OCI-LY3 (cell line): ENCODE data around the gene KCNN3.

ENCODE experiments used
- H2AFZ ChIP-seq: fragments of 200-600, 300-600 bp; shearing (Covaris generic); 2 replicates; pipeline ENCODE4 v1.6.0; 2014; ENCODE audit warnings: antibody characterized with exemption, low read depth, low read length
- H3K27ac ChIP-seq: fragments of 200-600, 300-600 bp; sonication (generic); 2 replicates; pipeline ENCODE4 v1.5.1; 2014; ENCODE audit warnings: mild to moderate bottlenecking, low read length, moderate library complexity, mixed read lengths
- H3K27me3 ChIP-seq: fragments of 200-600, 300-600 bp; sonication (generic); 2 replicates; pipeline ENCODE4 v1.6.1; 2014; ENCODE audit warnings: low read depth, low read length, mixed read lengths
- H3K36me3 ChIP-seq: fragments of 200-600, 300-600 bp; sonication (generic); replicated peaks from 2 replicates; pipeline ENCODE3; 2014; ENCODE audit warnings: low read depth, low read length, mixed read lengths
- H3K4me1 ChIP-seq: fragments of 300-600, 200-600 bp; sonication (generic); 2 replicates; pipeline ENCODE4 v1.6.1; 2014; ENCODE audit warnings: low read length, mixed read lengths
- H3K4me2 ChIP-seq: fragments of 200-600, 300-600 bp; sonication (generic); 2 replicates; pipeline ENCODE4 v1.6.1; 2014; ENCODE audit warnings: low read length, mixed read lengths
- H3K4me3 ChIP-seq: fragments of 300-600, 200-600 bp; sonication (generic); 2 replicates; pipeline ENCODE4 v1.5.1; 2014; ENCODE audit warnings: antibody characterized with exemption, mild to moderate bottlenecking, low read length, moderate library complexity
- H3K79me2 ChIP-seq: fragments of 300-600, 200-600 bp; shearing (Covaris generic); 2 replicates; pipeline ENCODE4 v1.6.1; 2014; ENCODE audit warnings: mild to moderate bottlenecking, low read length, mixed read lengths
- H3K9ac ChIP-seq: fragments of 300-600, 200-600 bp; shearing (Covaris generic); 2 replicates; pipeline ENCODE4 v1.6.0; 2014; ENCODE audit warnings: mild to moderate bottlenecking, low read length, moderate library complexity
- H3K9me3 ChIP-seq: fragments of 200-600, 300-600 bp; shearing (Covaris generic); 2 replicates; pipeline ENCODE4 v1.6.1; 2014; ENCODE audit warnings: low read length, mixed read lengths; ENCODE audit not compliant: insufficient read depth
- H4K20me1 ChIP-seq: fragments of 200-600, 300-600 bp; sonication (generic); 2 replicates; pipeline ENCODE4 v1.6.1; 2016; ENCODE audit warnings: low read length, mixed read lengths; ENCODE audit not compliant: insufficient read depth
- EZH2phosphoT487 ChIP-seq: fragments of 200-600 bp; shearing (Covaris generic); IDR thresholded peaks from 2 replicates; pipeline ENCODE4 v1.6.1; 2018; ENCODE audit warnings: antibody characterized with exemption, mixed run types, low read depth
- TF ChIP-seq, protein P1 (sequence below): fragments of 200-600, 300-600 bp; sonication (generic); IDR thresholded peaks from 2 replicates; pipeline ENCODE4 v1.5.1; 2014; ENCODE audit warnings: antibody characterized with exemption, low read length, low read depth

KCNN3 gene

DNA sequence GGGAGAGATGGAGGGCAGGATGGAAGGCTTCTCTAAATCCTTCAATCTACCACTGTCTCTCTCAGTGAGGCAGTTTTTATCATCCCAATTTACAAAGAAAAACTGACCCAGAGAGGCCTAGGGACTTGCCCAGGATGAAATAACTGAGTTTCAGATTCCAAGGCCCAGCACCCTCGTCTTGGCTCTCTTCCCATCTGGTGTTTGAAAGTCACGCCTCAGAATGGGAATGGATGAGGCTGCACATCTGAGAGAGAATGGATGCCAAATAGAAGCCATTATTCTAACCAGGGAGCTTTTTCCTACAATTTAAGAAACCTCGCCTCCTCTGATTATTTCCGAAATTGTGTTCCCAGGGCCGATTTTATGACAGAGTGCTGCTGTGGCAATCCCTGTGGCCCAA, 10.6 kb upstream of the KCNN3 start:
- no peaks in the 10 kb centered on the region for H3K36me3 ChIP-seq
- H3K27ac ChIP-seq: no peak overlapping the region
- H3K4me2 ChIP-seq: no peak overlapping the region
- H3K9ac ChIP-seq: no peak overlapping the region
- H3K4me1 ChIP-seq: peaks cover 2% of the 10 kb centered on the region; the same call in 1 of the 2 replicates
- no peaks in the 10 kb centered on the region for H4K20me1 ChIP-seq
- no peaks in the 10 kb centered on the region for H3K79me2 ChIP-seq
- H3K9me3 ChIP-seq: no peaks in the 10 kb centered on the region
- H3K27me3 ChIP-seq: no peaks in the 10 kb centered on the region
- TF ChIP-seq, protein P1, sequence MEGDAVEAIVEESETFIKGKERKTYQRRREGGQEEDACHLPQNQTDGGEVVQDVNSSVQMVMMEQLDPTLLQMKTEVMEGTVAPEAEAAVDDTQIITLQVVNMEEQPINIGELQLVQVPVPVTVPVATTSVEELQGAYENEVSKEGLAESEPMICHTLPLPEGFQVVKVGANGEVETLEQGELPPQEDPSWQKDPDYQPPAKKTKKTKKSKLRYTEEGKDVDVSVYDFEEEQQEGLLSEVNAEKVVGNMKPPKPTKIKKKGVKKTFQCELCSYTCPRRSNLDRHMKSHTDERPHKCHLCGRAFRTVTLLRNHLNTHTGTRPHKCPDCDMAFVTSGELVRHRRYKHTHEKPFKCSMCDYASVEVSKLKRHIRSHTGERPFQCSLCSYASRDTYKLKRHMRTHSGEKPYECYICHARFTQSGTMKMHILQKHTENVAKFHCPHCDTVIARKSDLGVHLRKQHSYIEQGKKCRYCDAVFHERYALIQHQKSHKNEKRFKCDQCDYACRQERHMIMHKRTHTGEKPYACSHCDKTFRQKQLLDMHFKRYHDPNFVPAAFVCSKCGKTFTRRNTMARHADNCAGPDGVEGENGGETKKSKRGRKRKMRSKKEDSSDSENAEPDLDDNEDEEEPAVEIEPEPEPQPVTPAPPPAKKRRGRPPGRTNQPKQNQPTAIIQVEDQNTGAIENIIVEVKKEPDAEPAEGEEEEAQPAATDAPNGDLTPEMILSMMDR: no peak
- no peak for TF ChIP-seq EZH2phosphoT487
- H2AFZ ChIP-seq: no peak overlapping the region
- H3K4me3 ChIP-seq: no peak overlapping the region

GRCh38 chr1:154879038-154879421, 8.9 kb upstream of the KCNN3 start:
- Histone ChIP-seq H2AFZ (no peak overlapping the region), H3K36me3 (no peaks in the 10 kb centered on the region), H3K4me1 (peaks cover 15% of the 10 kb centered on the region), H3K27me3 (no peaks in the 10 kb centered on the region), H3K9ac (no peak overlapping the region), H3K4me3 (no peak overlapping the region), H3K79me2 (no peaks in the 10 kb centered on the region), H3K27ac (no peak overlapping the region), H3K9me3 (no peaks in the 10 kb centered on the region), H4K20me1 (no peaks in the 10 kb centered on the region), H3K4me2 (no peak overlapping the region)
- no peak for TF ChIP-seq EZH2phosphoT487
- TF ChIP-seq, protein P1: no peak

DNA sequence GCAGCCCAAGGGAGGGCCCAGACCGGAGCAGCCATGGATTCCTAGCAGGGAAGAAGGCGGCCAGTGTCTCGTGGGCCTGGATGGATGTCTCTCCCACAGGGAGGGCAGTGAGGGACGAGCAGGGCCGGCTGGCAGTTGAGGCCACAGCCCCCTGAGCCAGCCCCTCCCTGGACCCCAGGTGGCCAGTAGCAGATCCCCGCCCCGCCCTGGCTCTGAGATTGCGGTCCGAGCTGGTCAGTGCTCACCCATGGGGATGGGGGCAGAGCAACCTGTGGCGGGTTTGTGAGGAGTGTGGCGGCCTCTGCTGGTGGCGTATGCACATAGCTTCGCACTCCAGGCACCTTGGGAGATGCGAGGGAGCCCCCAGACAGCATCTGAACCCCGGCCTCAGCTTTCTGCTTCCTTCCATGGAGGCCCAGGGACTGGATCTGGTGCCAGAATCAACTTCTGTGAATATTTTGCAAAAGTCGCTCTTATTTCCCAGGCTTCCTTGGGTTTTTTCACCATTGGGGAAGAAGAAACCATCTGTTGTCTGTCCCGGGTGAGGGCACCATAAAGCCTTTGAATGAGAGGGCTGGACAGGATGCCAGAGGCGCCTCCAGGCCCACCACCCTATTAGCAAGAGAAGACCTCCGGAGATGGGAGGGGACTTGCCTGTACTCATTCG, 8.4 kb upstream of the KCNN3 start:
- H4K20me1 ChIP-seq: no peaks in the 10 kb centered on the region
- H2AFZ ChIP-seq: no peak overlapping the region
- no peaks in the 10 kb centered on the region for H3K36me3 ChIP-seq
- H3K9me3 ChIP-seq: no peaks in the 10 kb centered on the region
- H3K27ac ChIP-seq: no peak overlapping the region
- no peak overlapping the region for H3K4me3 ChIP-seq
- peaks cover 21% of the 10 kb centered on the region for H3K4me1 ChIP-seq
- H3K9ac ChIP-seq: no peak overlapping the region
- no peaks in the 10 kb centered on the region for H3K27me3 ChIP-seq
- no peaks in the 10 kb centered on the region for H3K79me2 ChIP-seq
- H3K4me2 ChIP-seq: peak overlapping the region; percentile 39
- TF ChIP-seq, protein P1: peak; percentile 96
- no peak for TF ChIP-seq EZH2phosphoT487

- Histone ChIP-seq H3K27me3 (no peaks in the 10 kb centered on the region), H3K36me3 (no peaks in the 10 kb centered on the region), H4K20me1 (no peaks in the 10 kb centered on the region), H3K79me2 (no peaks in the 10 kb centered on the region), H2AFZ (no peak overlapping the region), H3K4me1 (peaks cover 29% of the 10 kb centered on the region), H3K4me3 (no peak overlapping the region), H3K4me2 (no peak overlapping the region), H3K9me3 (no peaks in the 10 kb centered on the region), H3K9ac (no peak overlapping the region), H3K27ac (no peak overlapping the region)
- TF ChIP-seq, protein P1: no peak
- no peak for TF ChIP-seq EZH2phosphoT487
Measured at GRCh38 chr1:154877370-154877974, 7.4 kb upstream of the KCNN3 start.
